Stimulated activated naive CD8-positive, alpha-beta T cell treated with anti-CD3 and anti-CD28 coated beads, Interleukin-15, amount 100 ng/mL, for 72 hours (primary cell): ENCODE data around the gene DSCAML1.
A peak's percentile ranks its signal among the peaks of the same experiment; 100 is the strongest.
"Not testable (repeated sequence)": the region's sequence is repeated elsewhere in the genome, so short reads cannot be mapped to it uniquely, and the experiment has no call there.

Experiments
- ATAC-seq: fragments of 150-1000 bp; cut with Tn5 transposase; 2 replicates; pipeline ENCODE4 v1.10.0; 2021; ENCODE audit warnings: mild to moderate bottlenecking, moderate library complexity
- DNase-seq, 2 donors: peaks; one replicate each; pipeline ENCODE4 v3.0.0; 2021 to 2022
- H3K27ac Mint-ChIP-seq, 2 donors: one replicate each; pipeline ENCODE4 v1.8.0; 2022; ENCODE audit warnings: mild to moderate bottlenecking in 2 of 2, mixed read lengths in 2 of 2, moderate library complexity in 2 of 2
- H3K27me3 Mint-ChIP-seq: one replicate; pipeline ENCODE4 v1.8.0; 2022; ENCODE audit warnings: mixed read lengths
- H3K4me1 Mint-ChIP-seq: one replicate; pipeline ENCODE4 v1.8.0; 2022; ENCODE audit warnings: mild to moderate bottlenecking, mixed read lengths
- H3K4me3 Mint-ChIP-seq, 2 donors: one replicate each; pipeline ENCODE4 v1.8.0; 2022; ENCODE audit warnings: mild to moderate bottlenecking in 2 of 2, mixed read lengths in 2 of 2, moderate library complexity in 1 of 2
- H3K9me3 Mint-ChIP-seq, 2 donors: one replicate each; pipeline ENCODE4 v1.8.0; 2022; ENCODE audit warnings: mixed read lengths in 2 of 2

Gene DSCAML1

GRCh38 chr11:117413616-117414015, 383.4 kb downstream of the DSCAML1 start:
- H3K4me1 Mint-ChIP-seq, result no peaks in the 10 kb centered on the region
- no peak overlapping the region for H3K27ac Mint-ChIP-seq
- no peak overlapping the region for H3K4me3 Mint-ChIP-seq
- H3K27me3 Mint-ChIP-seq, result no peaks in the 10 kb centered on the region
- ATAC-seq, result no peak
- no peaks in the 10 kb centered on the region for H3K9me3 Mint-ChIP-seq
- DNase-seq, result no peak

- Mint-ChIP-seq H3K4me3 (no peak overlapping the region), H3K4me1 (no peaks in the 10 kb centered on the region), H3K27ac (peak overlapping the region in 1 of 2 donors; percentile 51), H3K27me3 (no peaks in the 10 kb centered on the region), H3K9me3 (no peaks in the 10 kb centered on the region)
- no peak for DNase-seq
- no peak for ATAC-seq
Measured at GRCh38 chr11:117412653-117413275, 384.3 kb downstream of the DSCAML1 start.

- peak overlapping the region in 1 of 2 donors; percentile 55 for H3K27ac Mint-ChIP-seq
- no peaks in the 10 kb centered on the region for H3K4me1 Mint-ChIP-seq
- no peaks in the 10 kb centered on the region for H3K27me3 Mint-ChIP-seq
- DNase-seq, result no peak
- no peaks in the 10 kb centered on the region for H3K9me3 Mint-ChIP-seq
- no peak for ATAC-seq
- H3K4me3 Mint-ChIP-seq, result no peak overlapping the region
Measured at GRCh38 chr11:117412176-117412575, 384.8 kb downstream of the DSCAML1 start.

- H3K27ac Mint-ChIP-seq, result peak overlapping the region in 1 of 2 donors; percentile 55
- ATAC-seq (no peak), DNase-seq (no peak)
- no peak overlapping the region for H3K4me3 Mint-ChIP-seq
- H3K27me3 Mint-ChIP-seq, result no peaks in the 10 kb centered on the region
- no peaks in the 10 kb centered on the region for H3K4me1 Mint-ChIP-seq
- no peaks in the 10 kb centered on the region for H3K9me3 Mint-ChIP-seq
Measured at GRCh38 chr11:117411736-117412135, 385.3 kb downstream of the DSCAML1 start.

- Mint-ChIP-seq H3K4me3 (no peak overlapping the region), H3K4me1 (no peaks in the 10 kb centered on the region), H3K9me3 (peaks cover 0 to 1% of the 10 kb centered on the region in 2 donors), H3K27ac (no peak overlapping the region), H3K27me3 (no peaks in the 10 kb centered on the region)
- ATAC-seq (no peak), DNase-seq (no peak)
Measured at GRCh38 chr11:117410861-117411710, 385.9 kb downstream of the DSCAML1 start.

- ATAC-seq (no peak), DNase-seq (no peak)
- Mint-ChIP-seq H3K27ac (no peak overlapping the region), H3K27me3 (no peaks in the 10 kb centered on the region), H3K4me1 (no peaks in the 10 kb centered on the region), H3K9me3 (peaks cover 0 to 10% of the 10 kb centered on the region in 2 donors), H3K4me3 (no peak overlapping the region)
Measured at GRCh38 chr11:117410238-117410637, 386.8 kb downstream of the DSCAML1 start.

- H3K4me3 Mint-ChIP-seq, result no peak overlapping the region
- peaks cover 0 to 11% of the 10 kb centered on the region in 2 donors for H3K9me3 Mint-ChIP-seq
- no peak overlapping the region for H3K27ac Mint-ChIP-seq
- no peaks in the 10 kb centered on the region for H3K27me3 Mint-ChIP-seq
- DNase-seq (no peak), ATAC-seq (no peak)
- H3K4me1 Mint-ChIP-seq, result no peaks in the 10 kb centered on the region
Measured at GRCh38 chr11:117409511-117409910, 387.5 kb downstream of the DSCAML1 start.

- Mint-ChIP-seq H3K27me3 (no peaks in the 10 kb centered on the region), H3K27ac (peak overlapping the region in 1 of 2 donors; percentile 68), H3K4me1 (no peaks in the 10 kb centered on the region), H3K9me3 (peaks cover 0 to 22% of the 10 kb centered on the region in 2 donors), H3K4me3 (no peak overlapping the region)
- ATAC-seq, result no peak
- DNase-seq, result no peak
Measured at GRCh38 chr11:117408356-117408755, 388.7 kb downstream of the DSCAML1 start.

GRCh38 chr11:117407016-117407415, 390.0 kb downstream of the DSCAML1 start:
- no peak overlapping the region for H3K4me3 Mint-ChIP-seq
- H3K4me1 Mint-ChIP-seq, result no peaks in the 10 kb centered on the region
- H3K27me3 Mint-ChIP-seq, result no peaks in the 10 kb centered on the region
- peaks cover 0 to 30% of the 10 kb centered on the region in 2 donors for H3K9me3 Mint-ChIP-seq
- H3K27ac Mint-ChIP-seq, result peak overlapping the region in 1 of 2 donors; percentile 36
- no peak for ATAC-seq
- no peak for DNase-seq

GRCh38 chr11:117405898-117406297, 391.1 kb downstream of the DSCAML1 start:
- not testable (repeated sequence) for H3K4me1 Mint-ChIP-seq, ATAC-seq, H3K4me3 Mint-ChIP-seq, DNase-seq, H3K27ac Mint-ChIP-seq, H3K27me3 Mint-ChIP-seq
- peaks cover 0 to 30% of the 10 kb centered on the region in 2 donors for H3K9me3 Mint-ChIP-seq

- DNase-seq, H3K4me3 Mint-ChIP-seq, H3K4me1 Mint-ChIP-seq, H3K27me3 Mint-ChIP-seq, ATAC-seq, H3K27ac Mint-ChIP-seq: not testable (repeated sequence)
- peaks cover 0 to 45% of the 10 kb centered on the region in 2 donors for H3K9me3 Mint-ChIP-seq
Measured at GRCh38 chr11:117399100-117399840, 397.7 kb downstream of the DSCAML1 start.

- not testable (repeated sequence) for H3K4me1 Mint-ChIP-seq, DNase-seq, ATAC-seq, H3K27ac Mint-ChIP-seq, H3K4me3 Mint-ChIP-seq, H3K27me3 Mint-ChIP-seq
- H3K9me3 Mint-ChIP-seq, result peaks cover 0 to 38% of the 10 kb centered on the region in 2 donors
Measured at GRCh38 chr11:117398618-117399017, 398.4 kb downstream of the DSCAML1 start.

- Mint-ChIP-seq H3K4me1 (no peaks in the 10 kb centered on the region), H3K27ac (peak overlapping the region in 1 of 2 donors; percentile 79)
Measured at GRCh38 chr11:117396970-117397369, 400.0 kb downstream of the DSCAML1 start.

GRCh38 chr11:117395476-117395875, 401.5 kb downstream of the DSCAML1 start:
- Mint-ChIP-seq H3K27me3 (no peaks in the 10 kb centered on the region), H3K9me3 (peaks cover 0 to 28% of the 10 kb centered on the region in 2 donors), H3K27ac (peak overlapping the region; percentile 48 to 71), H3K4me1 (no peaks in the 10 kb centered on the region), H3K4me3 (no peak overlapping the region)
- no peak for ATAC-seq
- no peak for DNase-seq

More at GRCh38 chr11:117396970-117397369, 400.0 kb downstream of the DSCAML1 start:
- ATAC-seq, result no peak
- Mint-ChIP-seq H3K9me3 (peaks cover 0 to 28% of the 10 kb centered on the region in 2 donors), H3K27me3 (no peaks in the 10 kb centered on the region), H3K4me3 (no peak overlapping the region)
- DNase-seq, result no peak

- no peak overlapping the region for H3K4me3 Mint-ChIP-seq
- DNase-seq, result no peak
- ATAC-seq, result no peak
- peaks cover 0 to 22% of the 10 kb centered on the region in 2 donors for H3K9me3 Mint-ChIP-seq
- no peak overlapping the region for H3K27ac Mint-ChIP-seq
- no peaks in the 10 kb centered on the region for H3K4me1 Mint-ChIP-seq
- no peaks in the 10 kb centered on the region for H3K27me3 Mint-ChIP-seq
Measured at GRCh38 chr11:117394221-117394925, 402.6 kb downstream of the DSCAML1 start.
